Endothelial cell (in vitro differentiated cells): ENCODE results near the gene CTSE. TPM values are rescaled to one million over a fixed set of nuclear protein-coding genes. Genes with fewer than 3 reads are reported as not detected.

Experiments used
- DNase-seq: peaks from one replicate; pipeline ENCODE4 v3.0.0; 2021; ENCODE audit warnings: low spot score
- H3K27ac Mint-ChIP-seq: one replicate; pipeline ENCODE4 v1.8.0; 2021; ENCODE audit warnings: mixed read lengths, inconsistent platforms; ENCODE audit not compliant: unreplicated experiment
- H3K27me3 Mint-ChIP-seq: one replicate; pipeline ENCODE4 v1.8.0; 2021; ENCODE audit warnings: mild to moderate bottlenecking, moderate library complexity, mixed read lengths, inconsistent platforms; ENCODE audit not compliant: unreplicated experiment
- H3K36me3 Mint-ChIP-seq: one replicate; pipeline ENCODE4 v1.8.0; 2021; ENCODE audit warnings: mild to moderate bottlenecking, low read depth, mixed read lengths, inconsistent platforms; ENCODE audit not compliant: unreplicated experiment
- H3K4me1 Mint-ChIP-seq: one replicate; pipeline ENCODE4 v1.8.0; 2021; ENCODE audit warnings: mild to moderate bottlenecking, mixed read lengths, inconsistent platforms; ENCODE audit not compliant: unreplicated experiment
- H3K4me3 Mint-ChIP-seq: one replicate; pipeline ENCODE4 v1.8.0; 2021; ENCODE audit warnings: mild to moderate bottlenecking, mixed read lengths, inconsistent platforms; ENCODE audit not compliant: unreplicated experiment
- H3K9me3 Mint-ChIP-seq: one replicate; pipeline ENCODE4 v1.8.0; 2021; ENCODE audit warnings: mixed read lengths, inconsistent platforms; ENCODE audit not compliant: unreplicated experiment
- total RNA-seq: library from RNA; stranded (reverse); fragmentation: NEBNext Ultra II Directional; extraction: Animal tissue kit (Norgen Biotek cat#: 25700); gene quantifications from one replicate; pipeline ENCODE4 v1.2.1, GENCODE V29; 2021; ENCODE audit not compliant: unreplicated experiment
- TF ChIP-seq, protein P1 (sequence below): fragments of 200-600 bp; sonication (generic); IDR thresholded peaks from one replicate; pipeline ENCODE4 v1.5.0; 2021; ENCODE audit warnings: antibody characterized with exemption; ENCODE audit not compliant: unreplicated experiment

The CTSE gene
- total RNA-seq, 1 donor from 2014 or later: not detected

- DNase-seq: peak; percentile 79
- Mint-ChIP-seq H3K4me1 (peaks cover 6% of the 10 kb centered on the region), H3K27ac (no peak overlapping the region), H3K36me3 (peaks cover 21% of the 10 kb centered on the region), H3K9me3 (no peaks in the 10 kb centered on the region), H3K4me3 (no peak overlapping the region), H3K27me3 (peaks cover 6% of the 10 kb centered on the region)
- TF ChIP-seq, protein P1, sequence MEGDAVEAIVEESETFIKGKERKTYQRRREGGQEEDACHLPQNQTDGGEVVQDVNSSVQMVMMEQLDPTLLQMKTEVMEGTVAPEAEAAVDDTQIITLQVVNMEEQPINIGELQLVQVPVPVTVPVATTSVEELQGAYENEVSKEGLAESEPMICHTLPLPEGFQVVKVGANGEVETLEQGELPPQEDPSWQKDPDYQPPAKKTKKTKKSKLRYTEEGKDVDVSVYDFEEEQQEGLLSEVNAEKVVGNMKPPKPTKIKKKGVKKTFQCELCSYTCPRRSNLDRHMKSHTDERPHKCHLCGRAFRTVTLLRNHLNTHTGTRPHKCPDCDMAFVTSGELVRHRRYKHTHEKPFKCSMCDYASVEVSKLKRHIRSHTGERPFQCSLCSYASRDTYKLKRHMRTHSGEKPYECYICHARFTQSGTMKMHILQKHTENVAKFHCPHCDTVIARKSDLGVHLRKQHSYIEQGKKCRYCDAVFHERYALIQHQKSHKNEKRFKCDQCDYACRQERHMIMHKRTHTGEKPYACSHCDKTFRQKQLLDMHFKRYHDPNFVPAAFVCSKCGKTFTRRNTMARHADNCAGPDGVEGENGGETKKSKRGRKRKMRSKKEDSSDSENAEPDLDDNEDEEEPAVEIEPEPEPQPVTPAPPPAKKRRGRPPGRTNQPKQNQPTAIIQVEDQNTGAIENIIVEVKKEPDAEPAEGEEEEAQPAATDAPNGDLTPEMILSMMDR: peak; percentile 92
Observed at GRCh38 chr1:205977402-205978014, 46.2 kb downstream of the CTSE start.

- TF ChIP-seq, protein P1: no peak
- Mint-ChIP-seq H3K27ac (no peak overlapping the region), H3K4me3 (no peak overlapping the region), H3K9me3 (no peaks in the 10 kb centered on the region), H3K4me1 (peaks cover 6% of the 10 kb centered on the region), H3K27me3 (peaks cover 7% of the 10 kb centered on the region), H3K36me3 (peaks cover 21% of the 10 kb centered on the region)
- no peak for DNase-seq
Observed at GRCh38 chr1:205976708-205977401, 46.8 kb downstream of the CTSE start.

DNA sequence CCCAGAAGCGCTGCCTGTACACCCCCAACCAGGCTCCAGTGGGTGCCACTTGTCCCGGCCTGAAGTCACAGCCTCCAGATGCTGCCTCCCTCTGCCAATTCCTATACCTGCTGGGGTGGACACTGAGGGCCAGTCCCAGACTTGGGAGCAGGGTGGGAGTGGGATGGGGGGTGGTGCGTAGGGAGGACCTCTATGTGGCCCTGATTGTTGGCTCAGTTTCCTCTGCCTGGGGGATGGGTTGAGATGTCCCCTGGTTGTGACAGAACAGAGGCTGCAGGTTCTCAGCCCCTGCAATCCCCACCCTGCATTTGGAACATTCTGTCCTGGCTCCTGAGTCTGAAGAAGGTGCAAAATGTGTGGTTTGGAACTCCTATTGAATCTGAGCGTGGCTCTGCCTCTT, 47.7 kb downstream of the CTSE start:
- peaks cover 7% of the 10 kb centered on the region for H3K27me3 Mint-ChIP-seq
- no peak overlapping the region for H3K4me3 Mint-ChIP-seq
- H3K4me1 Mint-ChIP-seq: peaks cover 6% of the 10 kb centered on the region
- no peaks in the 10 kb centered on the region for H3K9me3 Mint-ChIP-seq
- TF ChIP-seq, protein P1: no peak
- no peak for DNase-seq
- H3K36me3 Mint-ChIP-seq: peaks cover 21% of the 10 kb centered on the region
- H3K27ac Mint-ChIP-seq: no peak overlapping the region

- DNase-seq: no peak
- Mint-ChIP-seq H3K4me3 (peak overlapping the region; percentile 47), H3K9me3 (no peaks in the 10 kb centered on the region), H3K36me3 (peaks cover 21% of the 10 kb centered on the region), H3K27me3 (peaks cover 6% of the 10 kb centered on the region), H3K27ac (no peak overlapping the region), H3K4me1 (peaks cover 6% of the 10 kb centered on the region)
- TF ChIP-seq, protein P1: no peak
Observed at GRCh38 chr1:205975387-205975998, 48.2 kb downstream of the CTSE start.

DNA sequence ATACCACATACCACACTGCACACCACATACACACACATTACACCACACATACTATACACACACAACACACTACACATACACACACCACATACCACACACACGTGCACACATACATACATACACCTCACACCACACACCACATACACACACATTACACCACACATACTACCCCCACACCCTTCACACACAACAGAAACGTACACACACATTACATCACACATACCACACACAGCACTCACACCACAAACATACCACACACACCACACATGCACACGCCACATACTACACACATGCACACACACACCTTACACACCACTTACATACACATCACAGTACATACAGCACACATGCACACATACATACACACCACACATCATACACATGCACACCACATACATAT, 49.0 kb downstream of the CTSE start:
- Mint-ChIP-seq H3K4me1 (peaks cover 6% of the 10 kb centered on the region), H3K9me3 (no peaks in the 10 kb centered on the region), H3K36me3 (peaks cover 21% of the 10 kb centered on the region), H3K27me3 (peaks cover 4% of the 10 kb centered on the region), H3K27ac (peak overlapping the region; percentile 74), H3K4me3 (peak overlapping the region; percentile 28)
- TF ChIP-seq, protein P1: no peak
- DNase-seq: no peak
